Ishikawa (cell line): ENCODE results near the gene GNG5.

Experiments
- EP300 ChIP-seq: IDR thresholded peaks from 2 replicates; pipeline ENCODE4 v1.6.1; 2012; ENCODE audit warnings: borderline replicate concordance
- NFIC ChIP-seq: IDR thresholded peaks from 2 replicates; pipeline ENCODE4 v1.6.1; 2012
- RAD21 ChIP-seq: IDR thresholded peaks from 2 replicates; pipeline ENCODE4 v1.6.1; 2012; ENCODE audit warnings: low read depth
- TF ChIP-seq, protein P1 (sequence below): IDR thresholded peaks from 2 replicates; pipeline ENCODE4 v1.6.1; 2012

DNA sequence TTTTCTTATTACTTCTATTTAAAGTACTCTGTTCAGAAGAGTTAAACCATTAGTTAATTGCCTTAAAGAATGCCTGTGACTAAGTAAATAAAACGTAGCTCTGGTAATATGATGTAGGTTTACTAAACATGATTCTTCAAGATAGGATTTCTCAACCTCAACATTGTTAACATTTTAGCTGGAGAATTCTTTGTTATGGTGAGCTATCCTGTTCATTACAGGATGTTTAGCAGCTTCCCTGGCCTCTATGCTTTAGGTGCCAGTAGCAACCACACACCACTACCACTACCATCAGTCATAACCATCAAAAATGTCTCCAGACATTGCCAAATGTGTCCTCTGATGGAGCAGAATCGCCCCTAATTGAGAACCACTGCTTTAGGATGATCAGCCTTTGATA lies 16.6 kb downstream of the GNG5 start:
- TF ChIP-seq RAD21, result no peak
- TF ChIP-seq NFIC, result no peak
- TF ChIP-seq EP300, result no peak
- TF ChIP-seq, protein P1, sequence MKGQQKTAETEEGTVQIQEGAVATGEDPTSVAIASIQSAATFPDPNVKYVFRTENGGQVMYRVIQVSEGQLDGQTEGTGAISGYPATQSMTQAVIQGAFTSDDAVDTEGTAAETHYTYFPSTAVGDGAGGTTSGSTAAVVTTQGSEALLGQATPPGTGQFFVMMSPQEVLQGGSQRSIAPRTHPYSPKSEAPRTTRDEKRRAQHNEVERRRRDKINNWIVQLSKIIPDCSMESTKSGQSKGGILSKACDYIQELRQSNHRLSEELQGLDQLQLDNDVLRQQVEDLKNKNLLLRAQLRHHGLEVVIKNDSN, result no peak
